ENCODE data around the gene ANAPC10.
"Not testable (repeated sequence)": the region's sequence is repeated elsewhere in the genome, so short reads cannot be mapped to it uniquely, and the experiment has no call there.

The ANAPC10 gene

GRCh38 chr4:145003675-145004074 is 94.3 kb downstream of the ANAPC10 start:
- no peak for DNase-seq (ENCODE audit: low read depth in 2 of 2)

- no peak for DNase-seq (ENCODE audit: low read depth in 2 of 2)
Measured at GRCh38 chr4:145001635-145002034, 96.4 kb downstream of the ANAPC10 start.

GRCh38 chr4:145000656-145001055 is 97.3 kb downstream of the ANAPC10 start:
- DNase-seq (ENCODE audit: low read depth in 2 of 2) = not testable (repeated sequence)

- no peak for DNase-seq (ENCODE audit: low read depth in 2 of 2)
Measured at GRCh38 chr4:144989306-144989705, 108.7 kb downstream of the ANAPC10 start.

- DNase-seq (ENCODE audit: low read depth in 2 of 2) = no peak
Measured at GRCh38 chr4:144985531-144985930, 112.5 kb downstream of the ANAPC10 start.

GRCh38 chr4:144985014-144985413 is 113.0 kb downstream of the ANAPC10 start:
- no peak for DNase-seq (ENCODE audit: low read depth in 2 of 2)

GRCh38 chr4:144984241-144984640 is 113.8 kb downstream of the ANAPC10 start:
- DNase-seq (ENCODE audit: low read depth in 2 of 2) = no peak

- DNase-seq (ENCODE audit: low read depth in 2 of 2) = no peak
Measured at GRCh38 chr4:144975718-144976117, 122.3 kb downstream of the ANAPC10 start.

GRCh38 chr4:144970597-144970996 is 127.4 kb downstream of the ANAPC10 start:
- DNase-seq (ENCODE audit: low read depth in 2 of 2) = no peak

- no peak for DNase-seq (ENCODE audit: low read depth in 2 of 2)
Measured at GRCh38 chr4:144969821-144970220, 128.2 kb downstream of the ANAPC10 start.

- no peak for DNase-seq (ENCODE audit: low read depth in 2 of 2)
Measured at GRCh38 chr4:144968606-144969005, 129.4 kb downstream of the ANAPC10 start.

GRCh38 chr4:144967161-144967560 is 130.8 kb downstream of the ANAPC10 start:
- no peak for DNase-seq (ENCODE audit: low read depth in 2 of 2)

- no peak for DNase-seq (ENCODE audit: low read depth in 2 of 2)
Measured at GRCh38 chr4:144962300-144962699, 135.7 kb downstream of the ANAPC10 start.

GRCh38 chr4:144955104-144955503 is 142.9 kb downstream of the ANAPC10 start:
- no peak for DNase-seq (ENCODE audit: low read depth in 2 of 2)

- DNase-seq (ENCODE audit: low read depth in 2 of 2) = no peak
Measured at GRCh38 chr4:144954230-144954629, 143.8 kb downstream of the ANAPC10 start.

- no peak for DNase-seq (ENCODE audit: low read depth in 2 of 2)
Measured at GRCh38 chr4:144948421-144948820, 149.6 kb downstream of the ANAPC10 start.

- DNase-seq (ENCODE audit: low read depth in 2 of 2) = no peak
Measured at GRCh38 chr4:144948009-144948408, 150.0 kb downstream of the ANAPC10 start.
